Astrocyte of the cerebellum (primary cell): Measurements from ENCODE around the gene MOK.

Experiments
- DNase-seq: peaks from one replicate; pipeline ENCODE4 v3.0.0-alpha.2; 2011; ENCODE audit warnings: low read depth
- H3K4me3 ChIP-seq: 2 replicates; pipeline ENCODE4 v1.5.1; 2011; ENCODE audit warnings: mild to moderate bottlenecking, low read depth, low read length, moderate library complexity
- in situ Hi-C: cut with HindIII; loops from 2 replicates; pipeline ENCODE4 v1.10.0; 2017; ENCODE audit warnings: low sequenced_read_pairs
- TF ChIP-seq, protein P1 (sequence below): IDR thresholded peaks from 2 replicates; pipeline ENCODE4 v1.5.1; 2012; ENCODE audit warnings: low read length, low read depth, moderate library complexity, mild to moderate bottlenecking; ENCODE audit errors: missing control alignments

MOK gene

GRCh38 chr14:102212356-102212755, 92.6 kb downstream of the MOK start:
- TF ChIP-seq, protein P1, sequence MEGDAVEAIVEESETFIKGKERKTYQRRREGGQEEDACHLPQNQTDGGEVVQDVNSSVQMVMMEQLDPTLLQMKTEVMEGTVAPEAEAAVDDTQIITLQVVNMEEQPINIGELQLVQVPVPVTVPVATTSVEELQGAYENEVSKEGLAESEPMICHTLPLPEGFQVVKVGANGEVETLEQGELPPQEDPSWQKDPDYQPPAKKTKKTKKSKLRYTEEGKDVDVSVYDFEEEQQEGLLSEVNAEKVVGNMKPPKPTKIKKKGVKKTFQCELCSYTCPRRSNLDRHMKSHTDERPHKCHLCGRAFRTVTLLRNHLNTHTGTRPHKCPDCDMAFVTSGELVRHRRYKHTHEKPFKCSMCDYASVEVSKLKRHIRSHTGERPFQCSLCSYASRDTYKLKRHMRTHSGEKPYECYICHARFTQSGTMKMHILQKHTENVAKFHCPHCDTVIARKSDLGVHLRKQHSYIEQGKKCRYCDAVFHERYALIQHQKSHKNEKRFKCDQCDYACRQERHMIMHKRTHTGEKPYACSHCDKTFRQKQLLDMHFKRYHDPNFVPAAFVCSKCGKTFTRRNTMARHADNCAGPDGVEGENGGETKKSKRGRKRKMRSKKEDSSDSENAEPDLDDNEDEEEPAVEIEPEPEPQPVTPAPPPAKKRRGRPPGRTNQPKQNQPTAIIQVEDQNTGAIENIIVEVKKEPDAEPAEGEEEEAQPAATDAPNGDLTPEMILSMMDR: no peak
- in situ Hi-C loops: no loop called here
- no peak for DNase-seq
- H3K4me3 ChIP-seq: no peak overlapping the region

DNA sequence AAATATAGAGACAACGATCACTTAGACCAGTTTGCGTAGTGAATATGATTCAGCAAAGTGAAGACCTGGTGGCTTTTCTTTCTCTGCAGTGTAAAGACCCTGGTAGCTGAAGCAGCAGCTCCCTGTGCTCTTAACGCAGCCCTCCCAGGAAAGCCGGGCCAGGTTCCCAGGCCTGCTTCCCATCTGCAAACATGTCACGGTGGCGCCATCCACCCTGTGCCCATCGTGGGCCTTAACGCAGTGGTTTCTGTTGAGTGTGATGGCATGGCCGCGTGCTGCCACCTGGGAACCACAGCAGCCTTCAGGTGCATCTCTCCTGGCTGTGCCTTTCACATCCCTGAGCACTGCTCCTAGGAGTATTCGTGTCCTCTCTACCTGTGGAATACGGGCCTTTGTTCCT, 93.7 kb downstream of the MOK start:
- in situ Hi-C loops: no loop called here
- no peak for DNase-seq
- TF ChIP-seq, protein P1: no peak
- no peak overlapping the region for H3K4me3 ChIP-seq

DNA sequence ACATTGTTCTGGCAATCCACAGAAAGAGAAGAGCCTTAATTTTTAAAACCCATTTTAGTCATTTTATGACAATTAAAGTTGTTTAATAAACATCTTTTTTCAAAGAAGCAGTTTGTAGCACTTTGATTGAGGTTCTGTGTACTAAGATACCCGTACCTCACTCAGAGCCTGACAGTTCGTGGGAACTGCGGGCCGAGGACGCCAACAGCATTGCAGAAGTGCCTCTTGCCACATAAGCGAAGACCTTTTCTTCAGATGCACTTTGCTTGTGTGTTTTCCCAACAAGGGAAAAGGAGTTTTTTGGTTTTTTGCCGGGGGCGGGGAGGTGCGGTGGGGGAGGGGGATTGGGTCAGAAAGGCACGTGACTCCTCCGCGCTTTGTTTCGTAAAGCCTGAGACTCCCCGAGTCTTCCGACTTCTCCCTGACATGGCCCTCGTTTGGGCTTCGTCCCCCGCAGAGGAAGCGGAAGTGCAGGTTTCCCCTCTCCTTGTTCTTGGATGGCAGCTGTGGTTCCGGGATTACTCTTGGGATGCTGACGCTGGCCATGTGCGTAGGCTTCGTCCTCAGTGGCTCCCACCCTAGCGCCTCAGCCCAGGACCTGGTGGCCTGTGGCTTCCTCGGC, 94.4 kb downstream of the MOK start:
- TF ChIP-seq, protein P1: no peak
- in situ Hi-C loops: no loop called here
- no peak overlapping the region for H3K4me3 ChIP-seq
- no peak for DNase-seq

DNA sequence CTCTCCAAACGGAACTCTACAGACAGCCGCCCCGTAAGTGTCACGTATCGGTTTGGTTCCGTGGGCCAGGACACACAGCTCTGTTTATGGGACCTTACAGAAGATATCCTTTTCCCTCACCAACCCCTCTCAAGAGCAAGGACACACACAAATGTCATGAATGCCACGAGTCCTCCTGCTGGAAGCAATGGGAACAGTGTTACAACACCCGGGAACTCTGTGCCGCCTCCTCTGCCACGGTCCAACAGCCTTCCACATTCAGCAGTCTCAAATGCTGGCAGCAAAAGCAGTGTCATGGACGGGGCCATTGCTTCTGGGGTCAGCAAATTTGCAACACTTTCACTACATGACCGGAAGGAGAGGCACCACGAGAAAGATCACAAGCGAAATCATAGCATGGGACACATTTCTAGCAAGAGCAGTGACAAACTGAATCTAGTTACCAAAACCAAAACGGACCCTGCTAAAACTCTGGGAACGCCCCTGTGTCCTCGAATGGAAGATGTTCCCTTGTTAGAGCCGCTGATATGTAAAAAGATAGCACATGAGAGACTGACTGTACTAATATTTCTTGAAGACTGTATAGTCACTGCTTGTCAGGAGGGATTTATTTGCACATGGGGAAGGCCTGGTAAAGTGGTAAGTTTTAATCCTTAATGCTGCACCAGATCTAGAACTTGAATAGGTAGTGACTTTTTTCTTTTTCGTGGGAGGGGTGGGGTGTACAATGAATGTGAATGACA, 95.6 kb downstream of the MOK start:
- DNase-seq: no peak
- in situ Hi-C loops: no loop called here
- H3K4me3 ChIP-seq: no peak overlapping the region
- TF ChIP-seq, protein P1: peak; percentile 47

- no peak for DNase-seq
- TF ChIP-seq, protein P1: no peak
- H3K4me3 ChIP-seq: no peak overlapping the region
- in situ Hi-C loops: no loop called here
Measured at GRCh38 chr14:102208741-102209140, 96.2 kb downstream of the MOK start.

DNA sequence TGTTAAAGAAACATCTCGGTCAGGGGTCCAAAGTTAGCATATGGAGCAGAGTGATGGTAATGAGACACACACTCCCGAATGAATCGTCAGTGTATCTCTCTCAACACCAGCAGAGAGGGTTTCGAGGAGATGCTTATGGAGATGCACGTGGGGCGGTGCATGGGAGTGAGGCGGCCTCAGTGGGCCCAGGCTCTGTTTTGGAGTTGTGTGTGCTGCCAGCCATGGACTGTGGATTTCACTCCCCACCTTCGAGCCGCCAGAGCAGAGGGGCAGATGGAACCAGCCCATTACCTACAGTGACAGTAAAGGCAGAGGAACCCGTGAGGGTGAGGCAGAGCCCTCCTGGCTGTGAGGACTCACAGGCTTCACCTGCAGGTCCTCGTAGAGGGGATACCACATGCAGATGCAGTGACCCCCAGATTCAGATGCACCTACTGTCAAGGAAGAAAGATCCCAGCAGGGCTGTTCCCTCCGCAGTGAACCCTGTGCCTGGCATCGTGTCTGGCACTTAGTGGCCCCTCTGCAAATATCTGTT, 97.1 kb downstream of the MOK start:
- TF ChIP-seq, protein P1: no peak
- DNase-seq: no peak
- in situ Hi-C loops: no loop called here
- H3K4me3 ChIP-seq: no peak overlapping the region
